Measurements from ENCODE around the gene DBI. TPM values are rescaled to one million over a fixed set of nuclear protein-coding genes. Genes with fewer than 3 reads are reported as not detected.

The DBI gene
- total and polyA plus RNA-seq, 2 of the 13 experiments (the other 11 are each of a cell fraction or from before 2014, with no cell fraction given): 330 to 659 TPM

- TF ChIP-seq, protein P1, sequence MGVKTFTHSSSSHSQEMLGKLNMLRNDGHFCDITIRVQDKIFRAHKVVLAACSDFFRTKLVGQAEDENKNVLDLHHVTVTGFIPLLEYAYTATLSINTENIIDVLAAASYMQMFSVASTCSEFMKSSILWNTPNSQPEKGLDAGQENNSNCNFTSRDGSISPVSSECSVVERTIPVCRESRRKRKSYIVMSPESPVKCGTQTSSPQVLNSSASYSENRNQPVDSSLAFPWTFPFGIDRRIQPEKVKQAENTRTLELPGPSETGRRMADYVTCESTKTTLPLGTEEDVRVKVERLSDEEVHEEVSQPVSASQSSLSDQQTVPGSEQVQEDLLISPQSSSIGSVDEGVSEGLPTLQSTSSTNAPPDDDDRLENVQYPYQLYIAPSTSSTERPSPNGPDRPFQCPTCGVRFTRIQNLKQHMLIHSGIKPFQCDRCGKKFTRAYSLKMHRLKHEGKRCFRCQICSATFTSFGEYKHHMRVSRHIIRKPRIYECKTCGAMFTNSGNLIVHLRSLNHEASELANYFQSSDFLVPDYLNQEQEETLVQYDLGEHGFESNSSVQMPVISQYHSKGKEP (CRISPR knock-in tag; IDR thresholded peaks at IDR 0.05): no peak
- peak; percentile 67; the same call in 1 of the 2 replicates for TF ChIP-seq MEIS2 (CRISPR knock-in tag; IDR thresholded peaks at IDR 0.05)
- TF ChIP-seq KLF12 (CRISPR knock-in tag; IDR thresholded peaks at IDR 0.05; ENCODE audit: borderline replicate concordance): peak; percentile 78
- TF ChIP-seq ZNF556 (CRISPR knock-in tag; IDR thresholded peaks at IDR 0.05; ENCODE audit: borderline replicate concordance): peak; percentile 47; the same call in 1 of the 2 replicates
- no peak for TF ChIP-seq HNRNPH1 (optimal IDR thresholded peaks at IDR 0.05; ENCODE audit: low read depth, low read length)
- peak; percentile 58; the same call in 1 of the 2 replicates for TF ChIP-seq RFXAP (CRISPR knock-in tag; IDR thresholded peaks at IDR 0.05; ENCODE audit: borderline replicate concordance)
- TF ChIP-seq, protein P2, sequence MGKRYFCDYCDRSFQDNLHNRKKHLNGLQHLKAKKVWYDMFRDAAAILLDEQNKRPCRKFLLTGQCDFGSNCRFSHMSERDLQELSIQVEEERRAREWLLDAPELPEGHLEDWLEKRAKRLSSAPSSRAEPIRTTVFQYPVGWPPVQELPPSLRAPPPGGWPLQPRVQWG (CRISPR knock-in tag; IDR thresholded peaks at IDR 0.05; ENCODE audit: borderline replicate concordance, low read depth): no peak
- no peak for TF ChIP-seq U2AF2 (IDR thresholded peaks at IDR 0.05; ENCODE audit: low read depth, low read length)
- TF ChIP-seq, protein P3, sequence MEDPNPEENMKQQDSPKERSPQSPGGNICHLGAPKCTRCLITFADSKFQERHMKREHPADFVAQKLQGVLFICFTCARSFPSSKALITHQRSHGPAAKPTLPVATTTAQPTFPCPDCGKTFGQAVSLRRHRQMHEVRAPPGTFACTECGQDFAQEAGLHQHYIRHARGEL (CRISPR knock-in tag; IDR thresholded peaks at IDR 0.05): no peak
- TF ChIP-seq HDAC2 (CRISPR knock-in tag; IDR thresholded peaks at IDR 0.05): peak; percentile 58; the same call in 1 of the 2 replicates
- 0 out of 2 replicates have a peak, but pooled peaks have one; percentile 22 for TF ChIP-seq ZSCAN21 (CRISPR knock-in tag; IDR thresholded peaks at IDR 0.05; ENCODE audit: borderline replicate concordance)
- 0 out of 2 replicates have a peak, but pooled peaks have one; percentile 12 for TF ChIP-seq ZNF567 (CRISPR knock-in tag; IDR thresholded peaks at IDR 0.05; ENCODE audit: borderline replicate concordance)
- TF ChIP-seq, protein P4, sequence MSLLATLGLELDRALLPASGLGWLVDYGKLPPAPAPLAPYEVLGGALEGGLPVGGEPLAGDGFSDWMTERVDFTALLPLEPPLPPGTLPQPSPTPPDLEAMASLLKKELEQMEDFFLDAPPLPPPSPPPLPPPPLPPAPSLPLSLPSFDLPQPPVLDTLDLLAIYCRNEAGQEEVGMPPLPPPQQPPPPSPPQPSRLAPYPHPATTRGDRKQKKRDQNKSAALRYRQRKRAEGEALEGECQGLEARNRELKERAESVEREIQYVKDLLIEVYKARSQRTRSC (CRISPR knock-in tag; IDR thresholded peaks at IDR 0.05; ENCODE audit: low read depth): no peak
- no peak for TF ChIP-seq ZNF605 (CRISPR knock-in tag; IDR thresholded peaks at IDR 0.05)
- TF ChIP-seq CREM (IDR thresholded peaks at IDR 0.05): no peak; the same call in 1 of the 2 replicates
- TF ChIP-seq CREM (CRISPR knock-in tag; IDR thresholded peaks at IDR 0.05): no peak
- no peak for TF ChIP-seq ARNTL (CRISPR knock-in tag; IDR thresholded peaks at IDR 0.05)
- TF ChIP-seq, protein P5, sequence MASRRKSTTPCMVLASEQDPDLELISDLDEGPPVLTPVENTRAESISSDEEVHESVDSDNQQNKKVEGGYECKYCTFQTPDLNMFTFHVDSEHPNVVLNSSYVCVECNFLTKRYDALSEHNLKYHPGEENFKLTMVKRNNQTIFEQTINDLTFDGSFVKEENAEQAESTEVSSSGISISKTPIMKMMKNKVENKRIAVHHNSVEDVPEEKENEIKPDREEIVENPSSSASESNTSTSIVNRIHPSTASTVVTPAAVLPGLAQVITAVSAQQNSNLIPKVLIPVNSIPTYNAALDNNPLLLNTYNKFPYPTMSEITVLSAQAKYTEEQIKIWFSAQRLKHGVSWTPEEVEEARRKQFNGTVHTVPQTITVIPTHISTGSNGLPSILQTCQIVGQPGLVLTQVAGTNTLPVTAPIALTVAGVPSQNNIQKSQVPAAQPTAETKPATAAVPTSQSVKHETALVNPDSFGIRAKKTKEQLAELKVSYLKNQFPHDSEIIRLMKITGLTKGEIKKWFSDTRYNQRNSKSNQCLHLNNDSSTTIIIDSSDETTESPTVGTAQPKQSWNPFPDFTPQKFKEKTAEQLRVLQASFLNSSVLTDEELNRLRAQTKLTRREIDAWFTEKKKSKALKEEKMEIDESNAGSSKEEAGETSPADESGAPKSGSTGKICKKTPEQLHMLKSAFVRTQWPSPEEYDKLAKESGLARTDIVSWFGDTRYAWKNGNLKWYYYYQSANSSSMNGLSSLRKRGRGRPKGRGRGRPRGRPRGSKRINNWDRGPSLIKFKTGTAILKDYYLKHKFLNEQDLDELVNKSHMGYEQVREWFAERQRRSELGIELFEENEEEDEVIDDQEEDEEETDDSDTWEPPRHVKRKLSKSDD (CRISPR knock-in tag; IDR thresholded peaks at IDR 0.05; ENCODE audit: low read depth): peak; percentile 13; the same call in 1 of the 2 replicates
- no peak for TF ChIP-seq CHCHD3 (CRISPR knock-in tag; IDR thresholded peaks at IDR 0.05)
These were observed 809 bp downstream of the DBI start (continued) for GRCh38 chr2:119367472-119368099.

Measured in HepG2 (cell line).